Neuronal stem cell (in vitro differentiated cells): ENCODE data around the gene ZNF367. TPM values are rescaled to one million over a fixed set of nuclear protein-coding genes. Genes with fewer than 3 reads are reported as not detected.

Experiments used
- DNase-seq: peaks from one replicate; pipeline ENCODE4 v3.0.0-alpha.2; 2013; ENCODE audit warnings: low spot score
- H2AFZ ChIP-seq: one replicate; pipeline ENCODE4 v1.6.1; 2013; ENCODE audit warnings: mild to moderate bottlenecking, low read length, inconsistent platforms
- H2AK5ac ChIP-seq: 2 replicates; pipeline ENCODE4 v1.6.1; 2013; ENCODE audit warnings: low read depth, mild to moderate bottlenecking, inconsistent platforms, low read length, moderate library complexity, mixed read lengths
- H2BK120ac ChIP-seq: 2 replicates; pipeline ENCODE4 v1.6.1; 2013; ENCODE audit warnings: low read depth, mild to moderate bottlenecking, inconsistent platforms, low read length, moderate library complexity, mixed read lengths
- H2BK12ac ChIP-seq: one replicate; pipeline ENCODE4 v1.6.1; 2013; ENCODE audit warnings: low read length, inconsistent platforms
- H2BK15ac ChIP-seq: 2 replicates; pipeline ENCODE4 v1.6.1; 2013; ENCODE audit warnings: mild to moderate bottlenecking, low read length, inconsistent platforms, mixed read lengths
- H2BK5ac ChIP-seq: one replicate; pipeline ENCODE4 v1.6.1; 2013; ENCODE audit warnings: inconsistent platforms, mild to moderate bottlenecking, low read length, moderate library complexity
- H3K14ac ChIP-seq: one replicate; pipeline ENCODE4 v1.6.1; 2013; ENCODE audit warnings: low read length, inconsistent platforms
- H3K18ac ChIP-seq: 2 replicates; pipeline ENCODE4 v1.6.1; 2013; ENCODE audit warnings: low read length, inconsistent platforms
- H3K23ac ChIP-seq: 2 replicates; pipeline ENCODE4 v1.6.1; 2013; ENCODE audit warnings: low read depth, mild to moderate bottlenecking, mixed read lengths, low read length, inconsistent platforms; ENCODE audit not compliant: poor library complexity
- H3K27ac ChIP-seq: replicated peaks from 3 replicates; pipeline ENCODE4 v1.5.1; 2013; ENCODE audit warnings: low read length, inconsistent platforms
- H3K27me3 ChIP-seq, 3 experiments: 2 replicates each; pipeline ENCODE4 v1.6.1; 2013; ENCODE audit warnings: low read length in 3 of 3, mild to moderate bottlenecking in 2 of 3, inconsistent platforms in 1 of 3, low read depth in 1 of 3, mixed read lengths in 1 of 3, moderate library complexity in 1 of 3; ENCODE audit not compliant: control insufficient read depth in 3 of 3, insufficient read depth in 3 of 3
- H3K36me3 ChIP-seq, 2 donors: replicated peaks in 1 of 2; 2 replicates each; pipeline ENCODE4 v1.6.1; 2013; ENCODE audit warnings: low read length in 2 of 2; ENCODE audit not compliant: control insufficient read depth in 2 of 2, insufficient read depth in 2 of 2
- H3K4ac ChIP-seq: 2 replicates; pipeline ENCODE4 v1.6.1; 2013; ENCODE audit warnings: inconsistent platforms, mild to moderate bottlenecking, low read length, moderate library complexity
- H3K4me1 ChIP-seq, 2 donors: 1 replicate in 1 of 2; 2 replicates in 1 of 2; pipeline ENCODE4 v1.6.1; 2013; ENCODE audit warnings: low read length in 2 of 2, low read depth in 1 of 2; ENCODE audit not compliant: control insufficient read depth in 2 of 2, insufficient read depth in 1 of 2
- H3K4me2 ChIP-seq: one replicate; pipeline ENCODE4 v1.6.1; 2013; ENCODE audit warnings: mild to moderate bottlenecking, low read length, inconsistent platforms; ENCODE audit not compliant: insufficient read depth, poor library complexity, severe bottlenecking
- H3K4me3 ChIP-seq, 2 donors: 2 replicates each; pipeline ENCODE4 v1.5.1; 2013; ENCODE audit warnings: low read length in 2 of 2, mild to moderate bottlenecking in 2 of 2, inconsistent platforms in 1 of 2, moderate library complexity in 1 of 2
- H3K79me1 ChIP-seq: one replicate; pipeline ENCODE4 v1.6.1; 2013; ENCODE audit warnings: low read depth, mild to moderate bottlenecking, inconsistent platforms, low read length, moderate library complexity
- H3K9ac ChIP-seq: one replicate; pipeline ENCODE4 v1.6.1; 2013; ENCODE audit warnings: mild to moderate bottlenecking, low read depth, low read length, inconsistent platforms; ENCODE audit not compliant: poor library complexity
- H3K9me3 ChIP-seq, 2 donors: replicated peaks in 1 of 2; 2 replicates each; pipeline versions ENCODE3 to v1.6.1; 2013; ENCODE audit warnings: low read length in 2 of 2, mild to moderate bottlenecking in 2 of 2, inconsistent platforms in 1 of 2, low read depth in 1 of 2, mixed read lengths in 1 of 2, moderate library complexity in 1 of 2; ENCODE audit not compliant: control insufficient read depth in 2 of 2, insufficient read depth in 1 of 2
- H4K8ac ChIP-seq: one replicate; pipeline ENCODE4 v1.6.1; 2013; ENCODE audit warnings: low read depth, mild to moderate bottlenecking, inconsistent platforms, low read length, moderate library complexity
- H4K91ac ChIP-seq: one replicate; pipeline ENCODE4 v1.6.1; 2013; ENCODE audit warnings: low read length, low read depth, mild to moderate bottlenecking, inconsistent platforms; ENCODE audit not compliant: poor library complexity
- WGBS, 2 donors: extraction: QIAGEN DNeasy Blood & Tissue Kit; methylation state at CpG; one replicate each; pipeline ENCODE4 v1.1.7; 2013; ENCODE audit warnings: missing lambda C conversion rate in 2 of 2, mixed read lengths in 1 of 2; ENCODE audit not compliant: insufficient read length in 2 of 2, insufficient replicate concordance in 1 of 2; ENCODE audit errors: extremely low coverage in 2 of 2; 5-methylcytosine and 5-hydroxymethylcytosine counted together
- polyA plus RNA-seq, 2 experiments: library from polyadenylated mRNA; stranded (reverse); fragments of 200-250 nt; gene quantifications; one replicate each; pipeline ENCODE4 v1.2.3, GENCODE V29; 2013

The ZNF367 gene
- polyA plus RNA-seq (2013, experiment 1 of 2), result 5.1 TPM
- 5.1 TPM for polyA plus RNA-seq (2013, experiment 2 of 2)

- H3K4me3 ChIP-seq, result peak within 1 kb of the TSS; percentile 81 to 100
- peaks cover 4 to 19% of the 10 kb centered on the region in 2 donors for H3K36me3 ChIP-seq
- H3K27ac ChIP-seq, result peak within 1 kb of the TSS; percentile 100
- no peaks in the 10 kb centered on the region for H3K27me3 ChIP-seq
- H3K4me1 ChIP-seq, result peaks cover 9 to 21% of the 10 kb centered on the region in 2 donors
- peak within 1 kb of the TSS; percentile 97 for H3K18ac ChIP-seq
- DNase-seq, result peak; percentile 96
- no peaks in the 10 kb centered on the region for H3K9me3 ChIP-seq
- no peak within 1 kb of the TSS for H2BK12ac ChIP-seq
- H3K4me2 ChIP-seq, result peak within 1 kb of the TSS; percentile 93
- H2AFZ ChIP-seq, result peak within 1 kb of the TSS; percentile 95
- WGBS, 2 donors, result no CpG with 5 or more reads among the region's 100 CpGs
- H4K8ac ChIP-seq, result no peak within 1 kb of the TSS
- peak within 1 kb of the TSS; percentile 97 for H2BK5ac ChIP-seq
- peak within 1 kb of the TSS; percentile 87 for H2BK120ac ChIP-seq
- peaks cover 5% of the 10 kb centered on the region for H3K79me1 ChIP-seq
- H4K91ac ChIP-seq, result peak within 1 kb of the TSS; percentile 72
- peak within 1 kb of the TSS; percentile 98 for H3K14ac ChIP-seq
- peak within 1 kb of the TSS; percentile 95 for H2BK15ac ChIP-seq
- peak within 1 kb of the TSS; percentile 96 for H3K23ac ChIP-seq
- peak within 1 kb of the TSS; percentile 60 for H2AK5ac ChIP-seq
- peak within 1 kb of the TSS; percentile 37 for H3K4ac ChIP-seq
- H3K9ac ChIP-seq, result peak within 1 kb of the TSS; percentile 94
Measured at GRCh38 chr9:96418083-96418919, at the start of gene ZNF367. ZNF367 (minus strand) TSS chr9:96418370; CDS start chr9:96418032, 338 bp downstream.

- Histone ChIP-seq H3K14ac (no peak overlapping the region), H3K36me3 (peaks cover 16 to 82% of the 10 kb centered on the region in 2 donors), H3K4me2 (no peak overlapping the region), H3K4me3 (no peak overlapping the region), H3K9ac (no peak overlapping the region), H2BK12ac (no peak overlapping the region), H3K18ac (no peak overlapping the region), H3K9me3 (no peaks in the 10 kb centered on the region), H2BK120ac (no peak overlapping the region), H2AFZ (no peak overlapping the region), H3K27ac (no peak overlapping the region), H4K8ac (no peak overlapping the region), H4K91ac (no peak overlapping the region), H3K23ac (no peak overlapping the region), H3K4me1 (peaks cover 0 to 7% of the 10 kb centered on the region in 2 donors), H3K27me3 (no peaks in the 10 kb centered on the region), H2BK5ac (no peak overlapping the region), H3K79me1 (no peaks in the 10 kb centered on the region), H2AK5ac (no peak overlapping the region), H2BK15ac (no peak overlapping the region), H3K4ac (no peak overlapping the region)
- DNase-seq, result no peak
- WGBS, 2 donors, result no CpG with 5 or more reads among the region's 5 CpGs
Measured at GRCh38 chr9:96467784-96468183, 49.6 kb upstream of the ZNF367 start.

- H3K18ac ChIP-seq, result no peak overlapping the region
- no peak overlapping the region for H2BK15ac ChIP-seq
- no peak overlapping the region for H4K91ac ChIP-seq
- no peak overlapping the region for H3K9ac ChIP-seq
- no peak overlapping the region for H2BK120ac ChIP-seq
- peaks cover 2 to 15% of the 10 kb centered on the region in 2 donors for H3K4me1 ChIP-seq
- no CpG with 5 or more reads among the region's 6 CpGs for WGBS, 2 donors
- H3K79me1 ChIP-seq, result no peaks in the 10 kb centered on the region
- no peak overlapping the region for H3K23ac ChIP-seq
- no peak overlapping the region for H2AFZ ChIP-seq
- H2BK5ac ChIP-seq, result no peak overlapping the region
- H3K4me3 ChIP-seq, result no peak overlapping the region
- no peak for DNase-seq
- H3K36me3 ChIP-seq, result peaks cover 6 to 80% of the 10 kb centered on the region in 2 donors
- H2AK5ac ChIP-seq, result no peak overlapping the region
- H3K27ac ChIP-seq, result no peak overlapping the region
- H2BK12ac ChIP-seq, result no peak overlapping the region
- no peak overlapping the region for H4K8ac ChIP-seq
- H3K4ac ChIP-seq, result no peak overlapping the region
- H3K9me3 ChIP-seq, result no peaks in the 10 kb centered on the region
- no peak overlapping the region for H3K14ac ChIP-seq
- H3K27me3 ChIP-seq, result no peaks in the 10 kb centered on the region
- H3K4me2 ChIP-seq, result no peak overlapping the region
Measured at GRCh38 chr9:96464426-96464825, 46.3 kb upstream of the ZNF367 start.

GRCh38 chr9:96462541-96462940, 44.4 kb upstream of the ZNF367 start:
- Histone ChIP-seq H3K18ac (no peak overlapping the region), H2BK12ac (no peak overlapping the region), H2AFZ (no peak overlapping the region), H3K27ac (no peak overlapping the region), H3K14ac (no peak overlapping the region), H3K27me3 (no peaks in the 10 kb centered on the region), H3K4me1 (peaks cover 2 to 17% of the 10 kb centered on the region in 2 donors), H4K91ac (no peak overlapping the region), H3K9ac (peak overlapping the region; percentile 18), H2BK120ac (no peak overlapping the region), H2BK5ac (no peak overlapping the region), H2AK5ac (no peak overlapping the region), H3K4me3 (no peak overlapping the region), H3K4me2 (no peak overlapping the region), H4K8ac (no peak overlapping the region), H3K23ac (no peak overlapping the region), H3K4ac (no peak overlapping the region), H3K79me1 (no peaks in the 10 kb centered on the region), H3K9me3 (no peaks in the 10 kb centered on the region), H3K36me3 (peaks cover 2 to 73% of the 10 kb centered on the region in 2 donors), H2BK15ac (no peak overlapping the region)
- WGBS, 2 donors, result no CpG with 5 or more reads among the region's 6 CpGs
- no peak for DNase-seq
